GM12878 (cell line): Measurements from ENCODE around the gene ADGRG1. TPM values are rescaled to one million over a fixed set of nuclear protein-coding genes. Genes with fewer than 3 reads are reported as not detected.

Experiments used
- ATAC-seq: fragments of 200-7000 bp; cut with Tn5 transposase; 3 replicates; pipeline ENCODE4 v1.9.1; 2020; ENCODE audit warnings: mild to moderate bottlenecking, moderate library complexity
- BruUV-seq: library from RNA; stranded (reverse); fragments of 400-500 nt; replicated peaks from 2 replicates; lab custom pipeline; 2021; lab: Mats Ljungman, UMichigan
- CTCF ChIA-PET: fragments of 300-600 bp; sonication (Branson Sonifier 250); formaldehyde crosslinking; extraction: SDS; loops from one replicate; lab custom pipeline; 2021; ENCODE audit warnings: inconsistent platforms; lab: Yijun Ruan, JAX
- POLR2A ChIA-PET: fragments of 350-600 bp; formaldehyde crosslinking; extraction: SDS; loops from one replicate; lab custom pipeline; 2021; ENCODE audit warnings: inconsistent platforms; lab: Charles Lee
- RAD21 ChIA-PET: fragments of 300-600 bp; sonication (Branson Sonifier 250); formaldehyde crosslinking; loops from one replicate; lab custom pipeline; 2023; ENCODE audit warnings: antibody characterized with exemption; ENCODE audit not compliant: unreplicated experiment; lab: Charles Lee
- SMC1A ChIA-PET: fragments of 300-600 bp; sonication (Branson Sonifier 250); formaldehyde crosslinking; loops from one replicate; lab custom pipeline; 2023; ENCODE audit not compliant: unreplicated experiment, uncharacterized antibody; lab: Charles Lee
- DNase-seq: peaks from one replicate; pipeline ENCODE4 v3.0.0-alpha.2; 2011; ENCODE audit warnings: low read depth, low spot score
- FAIRE-seq: peaks from 3 replicates; lab custom pipeline; 2011; peaks lifted over from hg19 to GRCh38; lab: Jason Lieb, UNC
- H2AFZ ChIP-seq: 2 replicates; pipeline ENCODE4 v1.6.0; 2011; ENCODE audit warnings: low read depth, low read length, control low read depth; ENCODE audit not compliant: control insufficient read depth
- H3K27ac ChIP-seq: 2 replicates; pipeline ENCODE4 v1.5.1; 2011; ENCODE audit warnings: control low read depth; ENCODE audit not compliant: control insufficient read depth, insufficient read depth
- H3K27me3 ChIP-seq, 2 experiments: replicated peaks in 1 of 2; 2 replicates each; pipeline versions ENCODE4 v1.6.0 to v1.6.1; 2011; ENCODE audit warnings: low read length in 1 of 2; ENCODE audit not compliant: control insufficient read depth in 2 of 2, insufficient read depth in 2 of 2
- H3K36me3 ChIP-seq, 2 experiments: 2 replicates each; pipeline ENCODE4 v1.5.1; 2011; ENCODE audit warnings: low read length in 1 of 2; ENCODE audit not compliant: control insufficient read depth in 2 of 2, insufficient read depth in 2 of 2
- H3K4me1 ChIP-seq: 2 replicates; pipeline ENCODE4 v1.6.1; 2011; ENCODE audit warnings: mild to moderate bottlenecking, low read length, moderate library complexity, mixed read lengths; ENCODE audit not compliant: control insufficient read depth, insufficient read depth
- H3K4me2 ChIP-seq: 2 replicates; pipeline ENCODE4 v1.6.0; 2011; ENCODE audit warnings: control low read depth; ENCODE audit not compliant: control insufficient read depth, insufficient read depth
- H3K4me3 ChIP-seq: fragments of 200-600 bp; sonication (generic); 2 replicates; pipeline ENCODE4 v1.5.1; 2016
- H3K79me2 ChIP-seq: 2 replicates; pipeline ENCODE4 v1.6.0; 2011; ENCODE audit warnings: low read length; ENCODE audit not compliant: control insufficient read depth, insufficient read depth
- H3K9ac ChIP-seq: 2 replicates; pipeline ENCODE4 v1.8.0; 2011; ENCODE audit warnings: low read length, control low read depth, mixed read lengths; ENCODE audit not compliant: control insufficient read depth, insufficient read depth
- H3K9me3 ChIP-seq: replicated peaks from 3 replicates; pipeline ENCODE4 v1.5.1; 2011; ENCODE audit warnings: mild to moderate bottlenecking, low read length; ENCODE audit not compliant: control insufficient read depth, insufficient read depth
- H4K20me1 ChIP-seq: 2 replicates; pipeline ENCODE4 v1.6.0; 2011; ENCODE audit not compliant: control insufficient read depth, insufficient read depth
- BCLAF1 ChIP-seq: fragments of 450-650 bp; IDR thresholded peaks from 2 replicates; pipeline ENCODE4 v1.6.1; 2017; ENCODE audit warnings: antibody characterized with exemption, mild to moderate bottlenecking, moderate library complexity
- CBX5 ChIP-seq: sonication (generic); IDR thresholded peaks from 2 replicates; pipeline ENCODE4 v1.6.1; 2016; ENCODE audit warnings: low read depth, moderate library complexity, mild to moderate bottlenecking, inconsistent platforms
- CEBPB ChIP-seq, 2 experiments: fragments of 150-350 bp in 1 of 2; IDR thresholded peaks; 2 replicates each; pipeline ENCODE4 v1.6.1; 2012 to 2014; ENCODE audit warnings: low read depth in 2 of 2, low read length in 2 of 2, borderline replicate concordance in 1 of 2, inconsistent platforms in 1 of 2
- CTCF ChIP-seq, 3 experiments: IDR thresholded peaks in 2 of 3; conservative IDR thresholded peaks in 1 of 3; 2 replicates each; pipeline ENCODE4 v1.5.1; 2011; ENCODE audit warnings: low read depth in 3 of 3, low read length in 3 of 3, mild to moderate bottlenecking in 3 of 3, control low read depth in 2 of 3, moderate library complexity in 2 of 3, inconsistent platforms in 1 of 3, mixed read lengths in 1 of 3; ENCODE audit not compliant: control insufficient read depth in 2 of 3, insufficient read depth in 1 of 3; ENCODE audit errors: extremely low read depth in 1 of 3
- HSF1 ChIP-seq: fragments of 150-350 bp; IDR thresholded peaks from 2 replicates; pipeline ENCODE4 v1.6.1; 2014; ENCODE audit warnings: mild to moderate bottlenecking, low read depth, low read length
- IKZF1 ChIP-seq: fragments of 450-650 bp; conservative IDR thresholded peaks from 2 replicates; pipeline ENCODE4 v1.6.1; 2017; ENCODE audit warnings: antibody characterized with exemption, mild to moderate bottlenecking
- IRF3 ChIP-seq: fragments of 450-650 bp; IDR thresholded peaks from 2 replicates; pipeline ENCODE4 v1.6.1; 2014; ENCODE audit warnings: mild to moderate bottlenecking
- NBN ChIP-seq: fragments of 450-650 bp; IDR thresholded peaks from 2 replicates; pipeline ENCODE4 v1.6.1; 2016
- NR2C2 ChIP-seq: IDR thresholded peaks from 2 replicates; pipeline ENCODE4 v1.6.1; 2011; ENCODE audit warnings: borderline replicate concordance, low read depth; ENCODE audit not compliant: control insufficient read depth, insufficient read length
- PBX3 ChIP-seq: IDR thresholded peaks from 2 replicates; pipeline ENCODE4 v1.6.1; 2011; ENCODE audit warnings: mild to moderate bottlenecking, low read depth, low read length, moderate library complexity; ENCODE audit not compliant: insufficient replicate concordance
- SIN3A ChIP-seq: IDR thresholded peaks from 2 replicates; pipeline ENCODE4 v1.6.1; 2012; ENCODE audit warnings: low read depth, low read length, improper control_type of control experiment
- SUPT20H ChIP-seq: IDR thresholded peaks from 2 replicates; pipeline ENCODE4 v1.6.1; 2011; ENCODE audit warnings: low read depth, mild to moderate bottlenecking, low read length, moderate library complexity, borderline replicate concordance; ENCODE audit not compliant: control insufficient read depth
- SUZ12 ChIP-seq: fragments of 200-600 bp; sonication (generic); IDR thresholded peaks from one replicate; pipeline ENCODE4 v1.6.1; 2018; ENCODE audit warnings: antibody characterized with exemption, mild to moderate bottlenecking; ENCODE audit not compliant: unreplicated experiment
- YY1 ChIP-seq: IDR thresholded peaks from 2 replicates; pipeline ENCODE4 v1.6.1; 2011; ENCODE audit warnings: low read depth, mild to moderate bottlenecking, low read length
- ZZZ3 ChIP-seq: IDR thresholded peaks from 2 replicates; pipeline ENCODE4 v1.6.1; 2011; ENCODE audit warnings: low read depth; ENCODE audit not compliant: control insufficient read depth, insufficient read length
- WGBS: methylation state at CpG from one replicate; pipeline ENCODE4 v1.1.6; 2016; ENCODE audit warnings: low lambda C conversion rate; ENCODE audit not compliant: insufficient replicate concordance, insufficient coverage; ENCODE audit errors: missing lambda C conversion rate; 5-methylcytosine and 5-hydroxymethylcytosine counted together
- in situ Hi-C: fragments of 300-500 bp; cut with MboI; formaldehyde crosslinking; loops from 9 replicates; pipeline ENCODE4 v1.14.3; 2018; ENCODE audit warnings: mixed read lengths
- intact Hi-C: fragments of 100-400 bp; cut with micrococcal nuclease; formaldehyde crosslinking; loops from one replicate; pipeline ENCODE4 v1.14.2; 2022; ENCODE audit not compliant: unreplicated experiment
- polyA plus RNA-seq, 11 experiments: library from polyadenylated mRNA; depleted of rRNA in 4 of 11; unstranded in 6 of 11; stranded (reverse) in 5 of 11; fragments of >200 nt; fragmentation: Nextera tagmentation in 4 of 11; fragmentation: Illumina TruSeq in 1 of 11; extraction: Ambion mirVana in 4 of 11; extraction: Trizol in 1 of 11; gene quantifications; 1 replicate in 1 of 11; 2 replicates in 10 of 11; pipeline versions ENCODE4 v1.2.1 to v1.2.3, GENCODE V29; 2011 to 2016; ENCODE audit warnings: inconsistent platforms in 2 of 11, missing spikeins in 2 of 11, low read depth in 1 of 11
- total RNA-seq, 4 experiments: library from RNA; depleted of rRNA in 3 of 4; stranded (reverse); fragments of >200 nt in 3 of 4; fragmentation: Illumina TruSeq in 1 of 4; extraction: Trizol in 1 of 4; gene quantifications; 2 replicates each; pipeline versions ENCODE4 v1.2.1 to v1.2.3, GENCODE V29; 2013 to 2021

ADGRG1 gene
- total and polyA plus RNA-seq, 10 of the 15 experiments (the other 5 are each of a cell fraction or from before 2014, with no cell fraction given) = 0.07 to 2.0 (median 0.75) TPM

GRCh38 chr16:57670196-57670595, 41.8 kb downstream of the ADGRG1 start:
- WGBS = 15% methylated on average over 4 of the region's 4 CpGs
- TF ChIP-seq CBX5 (no peak), NBN (no peak), CTCF (IDR thresholded peaks at IDR 0.05 in 2 of 3, conservative IDR thresholded peaks at IDR 0.05 in 1 of 3; ENCODE audit: control insufficient read depth in 2 of 3, extremely low read depth in 1 of 3, insufficient read depth in 1 of 3, low read depth in 3 of 3, low read length in 3 of 3) (no peak), YY1 (no peak), IKZF1 (no peak), ZZZ3 (no peak), SUZ12 (no peak), HSF1 (no peak), SIN3A (no peak), IRF3 (no peak), PBX3 (no peak), SUPT20H (no peak), CEBPB (IDR thresholded peaks at IDR 0.05; ENCODE audit: borderline replicate concordance in 1 of 2, low read depth in 2 of 2, low read length in 2 of 2) (no peak), NR2C2 (no peak), BCLAF1 (no peak)

More at GRCh38 chr16:57670196-57670595, 41.8 kb downstream of the ADGRG1 start:
- intact Hi-C loops = no loop called here
- Histone ChIP-seq H3K4me3 (no peak overlapping the region), H3K4me1 (no peaks in the 10 kb centered on the region), H3K4me2 (no peak overlapping the region), H3K79me2 (no peaks in the 10 kb centered on the region), H2AFZ (no peak overlapping the region), H3K9ac (no peak overlapping the region), H3K27ac (no peak overlapping the region), H3K27me3 (peaks cover 5 to 7% of the 10 kb centered on the region in 2 experiments), H4K20me1 (no peaks in the 10 kb centered on the region), H3K36me3 (no peaks in the 10 kb centered on the region), H3K9me3 (no peaks in the 10 kb centered on the region)
- FAIRE-seq (no peak), DNase-seq (no peak), ATAC-seq (no peak)
- in situ Hi-C loops = no loop called here
- ChIA-PET SMC1A (interaction anchor here (1.1 kb wide), 1 partner anchor 100 kb away, joined by 3 read pairs; no protein-coding TSS in a partner anchor), CTCF (interaction anchor here (0.9 kb wide), 1 partner anchor 21 kb away, joined by 3 read pairs; no protein-coding TSS in a partner anchor), POLR2A (no interaction called here), RAD21 (no interaction called here)
- no TSS peak for BruUV-seq
